Measurements from ENCODE around the gene FBXO34.

DNA sequence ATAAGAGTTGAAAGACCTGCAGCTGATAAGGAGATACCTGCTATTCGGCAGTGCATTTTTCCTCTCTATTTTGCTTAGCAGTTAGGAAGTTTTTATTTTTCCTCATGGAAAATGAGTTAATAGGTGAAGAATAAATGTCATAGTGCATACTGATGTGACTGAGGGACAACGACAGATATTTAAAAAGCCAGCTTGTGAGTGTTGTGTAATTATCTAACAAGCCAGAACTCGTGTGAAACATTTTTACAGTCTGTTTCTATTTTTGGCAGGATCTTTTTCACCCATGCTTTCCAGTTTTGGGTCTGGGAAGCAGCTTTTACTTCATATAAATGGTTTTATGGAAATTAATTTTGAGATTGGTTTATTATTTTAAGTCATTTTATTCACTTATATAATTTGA lies 2.9 kb downstream of the FBXO34 start:
- TF ChIP-seq CEBPB (IDR thresholded peaks at IDR 0.05) (no peak), REST (IDR thresholded peaks at IDR 0.05; ENCODE audit: low read depth) (no peak), MAX (IDR thresholded peaks at IDR 0.05) (no peak), TAF1 (IDR thresholded peaks at IDR 0.05; ENCODE audit: low read depth) (no peak), RAD21 (IDR thresholded peaks at IDR 0.05; ENCODE audit: low read depth) (no peak), TEAD4 (IDR thresholded peaks at IDR 0.05) (no peak), ZBTB7A (IDR thresholded peaks at IDR 0.05; ENCODE audit: low read depth) (no peak), YY1 (IDR thresholded peaks at IDR 0.05; ENCODE audit: low read depth) (no peak)
- TF ChIP-seq, protein P1, sequence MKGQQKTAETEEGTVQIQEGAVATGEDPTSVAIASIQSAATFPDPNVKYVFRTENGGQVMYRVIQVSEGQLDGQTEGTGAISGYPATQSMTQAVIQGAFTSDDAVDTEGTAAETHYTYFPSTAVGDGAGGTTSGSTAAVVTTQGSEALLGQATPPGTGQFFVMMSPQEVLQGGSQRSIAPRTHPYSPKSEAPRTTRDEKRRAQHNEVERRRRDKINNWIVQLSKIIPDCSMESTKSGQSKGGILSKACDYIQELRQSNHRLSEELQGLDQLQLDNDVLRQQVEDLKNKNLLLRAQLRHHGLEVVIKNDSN (IDR thresholded peaks at IDR 0.05), result no peak

Data from Ishikawa (cell line).